Measurements from ENCODE around the gene CLDN9. TPM values are rescaled to one million over a fixed set of nuclear protein-coding genes. Genes with fewer than 3 reads are reported as not detected.

CLDN9 gene
- total and polyA plus RNA-seq, 7 donors, result 0.28 TPM; not detected in 6

DNA sequence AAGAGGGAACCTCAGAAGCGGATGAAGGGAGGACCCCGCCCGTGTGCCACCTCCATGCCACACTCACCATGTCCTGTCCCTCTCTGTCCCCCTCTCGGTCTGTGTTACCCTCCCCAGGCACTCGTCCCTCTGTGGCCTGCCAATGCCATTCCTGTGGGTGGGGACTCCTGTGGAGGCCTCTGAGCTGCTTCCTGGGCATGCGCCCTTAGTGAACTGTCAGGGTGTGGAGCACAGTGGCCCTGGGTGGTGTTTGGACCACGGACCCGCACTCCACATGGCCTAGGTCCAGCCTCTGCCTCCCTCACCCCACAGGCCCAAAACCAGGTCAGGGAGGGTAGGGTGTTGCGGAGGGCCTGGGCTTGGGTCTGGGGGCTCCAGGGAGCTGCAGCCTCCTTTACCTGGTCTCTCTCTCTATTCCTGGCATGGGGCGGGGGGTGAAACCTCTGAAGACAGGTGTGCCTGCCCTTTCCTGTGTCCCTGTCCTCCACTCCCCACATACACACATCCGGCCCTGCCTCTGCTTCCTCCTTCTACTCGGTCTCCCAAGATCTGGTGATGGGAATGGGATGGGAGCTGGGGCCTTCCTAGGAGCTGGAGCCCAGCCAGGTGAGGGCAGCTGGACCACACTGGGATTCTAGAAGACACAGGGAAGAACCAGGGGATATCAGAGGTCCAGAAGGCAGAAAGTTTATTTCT, 21.0 kb upstream of the CLDN9 start:
- Histone ChIP-seq H3K4me3 (no peak overlapping the region), H3K36me3 (no peaks in the 10 kb centered on the region), H3K27ac (no peak overlapping the region), H3K4me1 (no peaks in the 10 kb centered on the region), H3K9me3 (no peaks in the 10 kb centered on the region), H3K27me3 (peaks cover 0 to 31% (median 0%) of the 10 kb centered on the region in 3 donors)
- DNase-seq, result no peak
- 64 to 87% methylated on average over 12 of the region's 12 CpGs for WGBS, 2 donors
- intact Hi-C loops (cut with DNase I), result no loop called here
- TF ChIP-seq POLR2AphosphoS5 (IDR thresholded peaks at IDR 0.05), result no peak
- no peak for TF ChIP-seq POLR2A (IDR thresholded peaks at IDR 0.05)

DNA sequence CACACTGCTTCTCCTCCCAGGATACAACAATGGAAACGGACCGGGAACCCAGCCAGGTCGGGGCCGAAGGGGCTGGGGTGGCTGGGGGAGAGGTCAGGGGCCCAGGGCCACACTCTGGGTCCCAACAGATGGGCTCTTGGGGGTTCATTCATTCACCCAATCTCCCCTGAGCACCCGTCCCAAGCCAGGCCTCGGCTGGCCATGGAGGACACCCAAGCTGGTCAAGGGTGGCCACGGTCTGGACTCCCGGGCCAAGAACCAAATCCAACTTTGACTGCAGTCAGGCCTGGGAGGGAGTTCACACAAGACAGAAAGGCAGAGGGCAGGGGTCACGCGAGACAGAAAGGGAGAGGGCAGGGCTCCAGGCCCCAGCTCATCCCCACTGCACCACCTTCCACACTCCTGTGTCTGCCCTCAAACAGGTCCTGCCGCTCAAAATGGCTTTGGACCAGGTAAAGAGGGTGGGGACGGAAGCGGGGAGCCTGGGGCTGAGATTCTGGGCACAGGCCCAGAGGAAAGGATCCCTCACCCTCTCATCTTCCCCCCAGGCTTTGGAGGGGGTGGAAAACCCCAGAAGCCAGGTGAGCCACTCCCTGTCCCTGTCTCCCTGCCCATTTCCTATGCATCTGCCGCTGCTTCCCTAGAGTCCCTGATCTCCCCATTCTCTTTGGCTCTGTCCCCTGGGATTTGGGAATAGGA, 20.2 kb upstream of the CLDN9 start:
- no peak overlapping the region for H3K27ac ChIP-seq
- intact Hi-C loops (cut with DNase I), result no loop called here
- no peaks in the 10 kb centered on the region for H3K36me3 ChIP-seq
- TF ChIP-seq POLR2A (IDR thresholded peaks at IDR 0.05) (no peak), POLR2AphosphoS5 (IDR thresholded peaks at IDR 0.05) (no peak), EP300 (IDR thresholded peaks at IDR 0.05) (no peak)
- TF ChIP-seq, protein P1, sequence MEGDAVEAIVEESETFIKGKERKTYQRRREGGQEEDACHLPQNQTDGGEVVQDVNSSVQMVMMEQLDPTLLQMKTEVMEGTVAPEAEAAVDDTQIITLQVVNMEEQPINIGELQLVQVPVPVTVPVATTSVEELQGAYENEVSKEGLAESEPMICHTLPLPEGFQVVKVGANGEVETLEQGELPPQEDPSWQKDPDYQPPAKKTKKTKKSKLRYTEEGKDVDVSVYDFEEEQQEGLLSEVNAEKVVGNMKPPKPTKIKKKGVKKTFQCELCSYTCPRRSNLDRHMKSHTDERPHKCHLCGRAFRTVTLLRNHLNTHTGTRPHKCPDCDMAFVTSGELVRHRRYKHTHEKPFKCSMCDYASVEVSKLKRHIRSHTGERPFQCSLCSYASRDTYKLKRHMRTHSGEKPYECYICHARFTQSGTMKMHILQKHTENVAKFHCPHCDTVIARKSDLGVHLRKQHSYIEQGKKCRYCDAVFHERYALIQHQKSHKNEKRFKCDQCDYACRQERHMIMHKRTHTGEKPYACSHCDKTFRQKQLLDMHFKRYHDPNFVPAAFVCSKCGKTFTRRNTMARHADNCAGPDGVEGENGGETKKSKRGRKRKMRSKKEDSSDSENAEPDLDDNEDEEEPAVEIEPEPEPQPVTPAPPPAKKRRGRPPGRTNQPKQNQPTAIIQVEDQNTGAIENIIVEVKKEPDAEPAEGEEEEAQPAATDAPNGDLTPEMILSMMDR (IDR thresholded peaks at IDR 0.05), result no peak
- no peak overlapping the region for H3K4me3 ChIP-seq
- no peak for DNase-seq
- H3K4me1 ChIP-seq, result no peaks in the 10 kb centered on the region
- 86 to 94% methylated on average over 14 of the region's 14 CpGs for WGBS, 2 donors
- peaks cover 0 to 33% (median 0%) of the 10 kb centered on the region in 3 donors for H3K27me3 ChIP-seq
- H3K9me3 ChIP-seq, result no peaks in the 10 kb centered on the region

DNA sequence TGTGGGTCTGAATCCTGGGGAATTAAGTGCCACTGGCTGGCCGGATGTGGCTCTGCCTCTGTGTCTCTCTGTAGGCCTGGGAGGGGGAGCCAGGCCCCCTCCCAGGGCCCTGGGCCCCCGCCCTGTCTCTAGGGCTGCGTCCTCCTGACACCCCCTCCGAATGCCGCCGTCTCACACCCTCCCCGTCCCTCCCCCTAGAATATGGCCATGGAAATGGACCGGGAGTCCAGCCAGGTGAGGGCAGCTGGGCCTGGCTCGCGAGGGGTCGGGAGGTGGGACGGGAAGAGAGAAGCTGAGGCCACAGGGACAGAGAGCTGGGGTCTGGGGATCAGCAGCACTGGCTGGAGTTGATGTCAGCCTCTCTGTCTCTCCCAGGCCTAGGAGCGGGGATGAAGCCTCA, 16.4 kb upstream of the CLDN9 start:
- Histone ChIP-seq H3K36me3 (no peaks in the 10 kb centered on the region), H3K27ac (no peak overlapping the region), H3K4me3 (no peak overlapping the region), H3K9me3 (no peaks in the 10 kb centered on the region), H3K4me1 (no peaks in the 10 kb centered on the region), H3K27me3 (peaks cover 0 to 27% (median 9%) of the 10 kb centered on the region in 3 donors)
- TF ChIP-seq EP300 (IDR thresholded peaks at IDR 0.05), result no peak
- TF ChIP-seq, protein P1 (IDR thresholded peaks at IDR 0.05), result no peak
- no peak for TF ChIP-seq POLR2A (IDR thresholded peaks at IDR 0.05)
- TF ChIP-seq POLR2AphosphoS5 (IDR thresholded peaks at IDR 0.05), result no peak
- intact Hi-C loops (cut with DNase I), result no loop called here
- 83 to 88% methylated on average over 13 of the region's 13 CpGs for WGBS, 2 donors
- no peak for DNase-seq

DNA sequence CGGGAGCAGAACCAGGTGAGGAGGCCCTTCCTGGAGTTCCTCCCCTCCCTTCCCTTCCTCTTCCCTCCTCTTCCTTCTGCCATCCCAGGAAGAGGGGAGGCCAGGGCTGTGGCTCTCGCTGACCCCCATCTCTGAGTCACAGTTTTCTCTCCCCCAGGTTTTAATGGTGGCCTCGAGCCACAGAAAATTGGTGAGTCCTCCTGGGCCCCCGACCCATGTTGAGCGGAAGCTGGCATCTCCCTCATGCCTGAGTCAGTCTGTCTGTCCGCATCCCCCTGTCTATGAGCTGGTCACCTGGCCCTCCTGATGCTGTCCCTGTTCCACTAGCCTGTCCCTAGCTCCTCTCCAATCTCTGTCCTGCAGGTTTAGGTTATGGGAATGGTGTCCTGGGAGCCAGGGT, 12.8 kb upstream of the CLDN9 start:
- 88 to 94% methylated on average over 6 of the region's 6 CpGs for WGBS, 2 donors
- no peaks in the 10 kb centered on the region for H3K36me3 ChIP-seq
- no peak for DNase-seq
- H3K4me1 ChIP-seq, result peaks cover 0 to 6% (median 3%) of the 10 kb centered on the region in 4 donors
- H3K27ac ChIP-seq, result no peak overlapping the region
- peaks cover 0 to 36% (median 12%) of the 10 kb centered on the region in 3 donors for H3K27me3 ChIP-seq
- no peak overlapping the region for H3K4me3 ChIP-seq
- no peak for TF ChIP-seq EP300 (IDR thresholded peaks at IDR 0.05)
- no peak for TF ChIP-seq POLR2AphosphoS5 (IDR thresholded peaks at IDR 0.05)
- TF ChIP-seq, protein P1 (IDR thresholded peaks at IDR 0.05), result no peak
- no peak for TF ChIP-seq POLR2A (IDR thresholded peaks at IDR 0.05)
- no peaks in the 10 kb centered on the region for H3K9me3 ChIP-seq
- intact Hi-C loops (cut with DNase I), result no loop called here

DNA sequence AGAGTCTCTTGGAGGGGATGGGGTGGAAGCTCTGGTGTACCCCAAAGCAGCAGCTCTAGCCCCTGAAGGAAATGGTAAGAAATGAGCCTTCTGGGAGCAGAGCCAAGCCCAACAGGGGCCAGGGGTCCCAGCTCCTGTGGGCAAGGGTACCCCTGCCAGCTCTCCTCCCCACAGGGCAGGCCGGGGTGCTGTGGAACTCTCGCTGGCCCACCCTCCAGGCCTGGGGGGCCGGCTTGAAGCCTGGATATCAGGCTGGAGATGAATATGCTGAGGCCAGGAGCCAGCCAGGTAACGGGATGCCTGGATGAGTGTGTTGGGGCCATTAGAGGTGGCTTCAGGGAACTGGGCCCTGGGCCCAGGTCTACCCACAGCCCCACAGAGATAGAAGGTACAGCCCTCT, 12.2 kb upstream of the CLDN9 start:
- H3K4me3 ChIP-seq, result no peak overlapping the region
- H3K9me3 ChIP-seq, result no peaks in the 10 kb centered on the region
- peaks cover 0 to 7% (median 5%) of the 10 kb centered on the region in 4 donors for H3K4me1 ChIP-seq
- 87 to 90% methylated on average over 4 of the region's 4 CpGs for WGBS, 2 donors
- no peak overlapping the region for H3K27ac ChIP-seq
- TF ChIP-seq POLR2A (IDR thresholded peaks at IDR 0.05) (no peak), EP300 (IDR thresholded peaks at IDR 0.05) (no peak), POLR2AphosphoS5 (IDR thresholded peaks at IDR 0.05) (no peak)
- TF ChIP-seq, protein P1 (IDR thresholded peaks at IDR 0.05), result no peak
- H3K36me3 ChIP-seq, result no peaks in the 10 kb centered on the region
- no peak for DNase-seq
- intact Hi-C loops (cut with DNase I), result no loop called here
- H3K27me3 ChIP-seq, result peaks cover 0 to 42% (median 18%) of the 10 kb centered on the region in 3 donors

Data from sigmoid colon (tissue), 7 donors.